ENCODE measurements around the gene LYPD3.

The LYPD3 gene

GRCh38 chr19:43486412-43486811 is 21.0 kb upstream of the LYPD3 start:
- DNase-seq (ENCODE audit: low read depth in 2 of 3, low spot score in 2 of 3) = no peak

GRCh38 chr19:43485951-43486350 is 20.5 kb upstream of the LYPD3 start:
- no peak for DNase-seq (ENCODE audit: low read depth in 2 of 3, low spot score in 2 of 3)

- no peak for DNase-seq (ENCODE audit: low read depth in 2 of 3, low spot score in 2 of 3)
Measured at GRCh38 chr19:43483281-43483680, 17.9 kb upstream of the LYPD3 start.

GRCh38 chr19:43482193-43482592 is 16.8 kb upstream of the LYPD3 start:
- DNase-seq (ENCODE audit: low read depth in 2 of 3, low spot score in 2 of 3) = no peak

- DNase-seq (ENCODE audit: low read depth in 2 of 3, low spot score in 2 of 3) = no peak
Measured at GRCh38 chr19:43481701-43482100, 16.3 kb upstream of the LYPD3 start.

- no peak for DNase-seq (ENCODE audit: low read depth in 2 of 3, low spot score in 2 of 3)
Measured at GRCh38 chr19:43480574-43480973, 15.2 kb upstream of the LYPD3 start.

- no peak for DNase-seq (ENCODE audit: low read depth in 2 of 3, low spot score in 2 of 3)
Measured at GRCh38 chr19:43479961-43480561, 14.7 kb upstream of the LYPD3 start.

GRCh38 chr19:43479226-43479625 is 13.8 kb upstream of the LYPD3 start:
- no peak for DNase-seq (ENCODE audit: low read depth in 2 of 3, low spot score in 2 of 3)

GRCh38 chr19:43478323-43478722 is 12.9 kb upstream of the LYPD3 start:
- no peak for DNase-seq (ENCODE audit: low read depth in 2 of 3, low spot score in 2 of 3)

- no peak for DNase-seq (ENCODE audit: low read depth in 2 of 3, low spot score in 2 of 3)
Measured at GRCh38 chr19:43476606-43477005, 11.2 kb upstream of the LYPD3 start.

GRCh38 chr19:43474986-43475705 is 9.7 kb upstream of the LYPD3 start:
- DNase-seq (ENCODE audit: low read depth in 2 of 3, low spot score in 2 of 3) = peak; percentile 80 to 97 (median 92)

GRCh38 chr19:43474487-43474886 is 9.1 kb upstream of the LYPD3 start:
- no peak for DNase-seq (ENCODE audit: low read depth in 2 of 3, low spot score in 2 of 3)

GRCh38 chr19:43471091-43471490 is 5.7 kb upstream of the LYPD3 start:
- no peak for DNase-seq (ENCODE audit: low read depth in 2 of 3, low spot score in 2 of 3)

- no peak for DNase-seq (ENCODE audit: low read depth in 2 of 3, low spot score in 2 of 3)
Measured at GRCh38 chr19:43470288-43470687, 4.9 kb upstream of the LYPD3 start.

GRCh38 chr19:43469160-43469480 is 3.7 kb upstream of the LYPD3 start:
- no peak for DNase-seq (ENCODE audit: low read depth in 2 of 3, low spot score in 2 of 3)

GRCh38 chr19:43468354-43469159 is 3.1 kb upstream of the LYPD3 start:
- DNase-seq (ENCODE audit: low read depth in 2 of 3, low spot score in 2 of 3) = no peak

GRCh38 chr19:43467730-43468129 is 2.3 kb upstream of the LYPD3 start:
- DNase-seq (ENCODE audit: low read depth in 2 of 3, low spot score in 2 of 3) = no peak

GRCh38 chr19:43467276-43467675 is 1.9 kb upstream of the LYPD3 start:
- no peak for DNase-seq (ENCODE audit: low read depth in 2 of 3, low spot score in 2 of 3)

- no peak for DNase-seq (ENCODE audit: low read depth in 2 of 3, low spot score in 2 of 3)
Measured at GRCh38 chr19:43466793-43467192, 1.4 kb upstream of the LYPD3 start.

GRCh38 chr19:43464134-43464775 is 1.2 kb downstream of the LYPD3 start:
- DNase-seq (ENCODE audit: low read depth in 2 of 3, low spot score in 2 of 3) = peak in 1 of 3 experiments; percentile 69

- peak; percentile 95 to 99 (median 97) for DNase-seq (ENCODE audit: low read depth in 2 of 3, low spot score in 2 of 3)
Measured at GRCh38 chr19:43463381-43464133, 1.9 kb downstream of the LYPD3 start.

Measured in activated CD8-positive, alpha-beta memory T cell treated with anti-CD3 and anti-CD28 coated beads for 48 hours (primary cell).